ENCODE results near the gene RDH8.

The RDH8 gene

DNA sequence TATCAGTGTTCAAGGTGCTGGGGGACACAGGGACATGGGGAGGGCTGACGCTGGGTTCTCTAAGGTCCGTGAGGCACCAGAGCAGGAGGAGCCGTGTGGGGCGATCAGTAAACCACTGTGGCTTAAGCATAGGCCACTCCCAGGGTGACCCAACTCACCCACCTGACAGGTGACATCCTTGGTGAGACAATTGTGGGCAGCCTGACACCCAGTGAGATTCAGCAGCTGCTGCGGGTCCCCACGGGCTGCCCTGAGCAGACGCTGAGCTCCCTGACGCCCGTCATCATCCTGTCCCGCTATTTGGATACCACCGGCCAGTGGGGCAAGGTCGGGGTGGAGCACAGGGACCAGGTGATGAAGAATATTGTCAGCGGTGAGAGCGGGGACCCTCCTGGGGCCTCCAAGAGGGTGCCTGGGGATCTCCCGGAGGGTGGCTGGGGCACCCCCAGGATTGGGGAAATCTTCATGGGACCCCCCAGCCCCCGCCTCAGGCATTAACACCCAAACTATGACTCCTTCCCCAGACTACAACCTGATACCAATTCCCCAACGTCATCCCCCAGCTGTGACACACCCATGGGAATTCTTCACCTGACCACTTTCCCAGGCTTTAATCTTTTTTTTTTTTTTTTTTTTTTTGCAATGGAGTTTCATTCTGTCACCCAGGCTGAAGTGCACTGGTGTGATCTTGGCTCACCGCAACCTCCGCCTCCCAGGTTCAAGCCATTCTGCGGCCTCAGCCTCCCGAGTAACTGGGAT lies 39.5 kb downstream of the RDH8 start (continued):
- no peak for TF ChIP-seq GLIS3 (CRISPR knock-in tag; IDR thresholded peaks at IDR 0.05)
- no peak for TF ChIP-seq ZC3H10 (CRISPR knock-in tag; IDR thresholded peaks at IDR 0.05)
- TF ChIP-seq ZNF565 (CRISPR knock-in tag; conservative IDR thresholded peaks at IDR 0.05; ENCODE audit: low read depth), result no peak
- no peak for TF ChIP-seq ZFP30 (CRISPR knock-in tag; IDR thresholded peaks at IDR 0.05)

DNA sequence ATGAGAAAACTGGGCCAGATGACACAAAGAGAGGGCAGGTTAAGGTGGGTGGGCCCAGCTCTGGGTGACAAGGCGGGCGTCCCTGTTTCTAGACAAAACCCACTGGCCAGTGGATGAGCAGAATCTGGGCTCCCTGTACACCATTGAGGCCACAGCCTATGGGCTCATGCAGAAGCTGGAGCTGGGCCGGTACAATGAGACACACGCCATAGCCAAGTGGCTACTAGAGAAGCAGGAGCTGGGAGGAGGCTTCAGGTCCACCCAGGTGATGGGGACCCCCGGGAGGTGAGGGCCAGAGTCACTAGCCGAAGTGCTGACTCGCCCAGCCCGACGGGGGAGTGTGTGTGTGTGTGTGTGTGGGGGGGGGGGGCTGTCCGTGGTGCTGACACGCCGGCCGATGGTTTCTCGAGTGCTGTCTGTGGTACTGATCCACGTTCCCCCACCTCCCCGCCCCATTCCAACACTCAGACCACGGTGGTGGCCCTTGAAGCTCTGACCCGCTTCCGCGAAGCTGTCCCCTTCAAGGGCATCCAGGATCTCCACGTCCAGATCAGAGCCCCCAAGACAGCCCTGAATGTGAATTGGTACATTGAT lies 48.5 kb downstream of the RDH8 start:
- TF ChIP-seq OSR1 (CRISPR knock-in tag; IDR thresholded peaks at IDR 0.05), result no peak
- peak; percentile 54 for ATAC-seq

DNA sequence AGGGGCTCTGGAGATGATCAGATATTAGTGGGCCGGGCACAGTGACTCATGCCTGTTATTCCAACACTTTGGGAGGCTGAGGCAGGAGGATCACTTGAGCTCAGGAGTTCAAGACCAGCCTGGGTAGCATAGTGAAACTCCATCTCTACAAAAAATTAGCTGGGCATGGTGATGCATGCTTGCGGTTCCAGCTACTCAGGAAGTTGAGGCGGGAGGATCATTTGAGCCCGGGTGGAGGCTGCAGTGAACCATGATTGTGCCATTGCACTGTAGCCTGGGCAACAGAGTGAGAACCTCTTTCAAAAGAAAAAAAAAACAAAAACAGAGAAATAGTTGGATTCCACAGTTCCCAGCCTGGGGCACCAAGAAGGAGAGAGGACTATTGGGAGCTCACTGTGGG lies 54.9 kb downstream of the RDH8 start:
- no peak for ATAC-seq
- no peak for TF ChIP-seq ZC3H10 (CRISPR knock-in tag; IDR thresholded peaks at IDR 0.05)
- no peak for TF ChIP-seq SNAI2 (CRISPR knock-in tag; IDR thresholded peaks at IDR 0.05)
- TF ChIP-seq ZNF565 (CRISPR knock-in tag; conservative IDR thresholded peaks at IDR 0.05; ENCODE audit: low read depth), result no peak
- no peak for TF ChIP-seq ZFP3 (CRISPR knock-in tag; IDR thresholded peaks at IDR 0.05)
- no peak for TF ChIP-seq ZNF70 (CRISPR knock-in tag; IDR thresholded peaks at IDR 0.05)
- TF ChIP-seq RARB (CRISPR knock-in tag; IDR thresholded peaks at IDR 0.05), result no peak
- no peak for TF ChIP-seq ZNF8 (CRISPR knock-in tag; IDR thresholded peaks at IDR 0.05)
- TF ChIP-seq, protein P1, sequence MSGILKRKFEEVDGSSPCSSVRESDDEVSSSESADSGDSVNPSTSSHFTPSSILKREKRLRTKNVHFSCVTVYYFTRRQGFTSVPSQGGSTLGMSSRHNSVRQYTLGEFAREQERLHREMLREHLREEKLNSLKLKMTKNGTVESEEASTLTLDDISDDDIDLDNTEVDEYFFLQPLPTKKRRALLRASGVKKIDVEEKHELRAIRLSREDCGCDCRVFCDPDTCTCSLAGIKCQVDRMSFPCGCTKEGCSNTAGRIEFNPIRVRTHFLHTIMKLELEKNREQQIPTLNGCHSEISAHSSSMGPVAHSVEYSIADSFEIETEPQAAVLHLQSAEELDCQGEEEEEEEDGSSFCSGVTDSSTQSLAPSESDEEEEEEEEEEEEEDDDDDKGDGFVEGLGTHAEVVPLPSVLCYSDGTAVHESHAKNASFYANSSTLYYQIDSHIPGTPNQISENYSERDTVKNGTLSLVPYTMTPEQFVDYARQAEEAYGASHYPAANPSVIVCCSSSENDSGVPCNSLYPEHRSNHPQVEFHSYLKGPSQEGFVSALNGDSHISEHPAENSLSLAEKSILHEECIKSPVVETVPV (CRISPR knock-in tag; IDR thresholded peaks at IDR 0.05), result no peak
- no peak for TF ChIP-seq ISL1 (CRISPR knock-in tag; IDR thresholded peaks at IDR 0.05)
- no peak for TF ChIP-seq BACH2 (CRISPR knock-in tag; IDR thresholded peaks at IDR 0.05; ENCODE audit: borderline replicate concordance)
- no peak for TF ChIP-seq PPARA (CRISPR knock-in tag; IDR thresholded peaks at IDR 0.05; ENCODE audit: borderline replicate concordance)
- TF ChIP-seq ZFP30 (CRISPR knock-in tag; IDR thresholded peaks at IDR 0.05), result no peak
- TF ChIP-seq TCF4 (CRISPR knock-in tag; IDR thresholded peaks at IDR 0.05; ENCODE audit: borderline replicate concordance), result no peak
- TF ChIP-seq OSR1 (CRISPR knock-in tag; IDR thresholded peaks at IDR 0.05), result no peak

DNA sequence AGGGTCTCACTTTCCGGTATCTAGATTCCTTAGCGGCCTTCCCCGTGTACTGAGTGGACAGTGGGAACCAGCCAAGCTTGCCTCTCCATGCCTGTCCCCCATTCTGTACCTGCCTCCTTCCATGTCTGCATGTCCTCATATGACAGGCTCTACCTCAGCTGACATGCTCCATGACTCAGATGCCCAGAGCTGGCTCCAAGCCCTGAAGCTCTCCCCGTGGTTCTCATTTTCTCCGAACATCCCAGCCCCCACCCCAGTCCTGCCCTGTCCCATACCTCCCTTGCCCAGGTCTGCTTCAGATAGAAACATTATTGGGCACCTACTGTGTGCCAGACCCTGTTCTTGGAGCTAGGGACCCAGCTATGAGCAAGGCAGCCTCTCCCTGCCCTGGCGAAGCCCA lies 55.8 kb downstream of the RDH8 start:
- peak; percentile 61 for ATAC-seq
- TF ChIP-seq ZNF70 (CRISPR knock-in tag; IDR thresholded peaks at IDR 0.05), result no peak

DNA sequence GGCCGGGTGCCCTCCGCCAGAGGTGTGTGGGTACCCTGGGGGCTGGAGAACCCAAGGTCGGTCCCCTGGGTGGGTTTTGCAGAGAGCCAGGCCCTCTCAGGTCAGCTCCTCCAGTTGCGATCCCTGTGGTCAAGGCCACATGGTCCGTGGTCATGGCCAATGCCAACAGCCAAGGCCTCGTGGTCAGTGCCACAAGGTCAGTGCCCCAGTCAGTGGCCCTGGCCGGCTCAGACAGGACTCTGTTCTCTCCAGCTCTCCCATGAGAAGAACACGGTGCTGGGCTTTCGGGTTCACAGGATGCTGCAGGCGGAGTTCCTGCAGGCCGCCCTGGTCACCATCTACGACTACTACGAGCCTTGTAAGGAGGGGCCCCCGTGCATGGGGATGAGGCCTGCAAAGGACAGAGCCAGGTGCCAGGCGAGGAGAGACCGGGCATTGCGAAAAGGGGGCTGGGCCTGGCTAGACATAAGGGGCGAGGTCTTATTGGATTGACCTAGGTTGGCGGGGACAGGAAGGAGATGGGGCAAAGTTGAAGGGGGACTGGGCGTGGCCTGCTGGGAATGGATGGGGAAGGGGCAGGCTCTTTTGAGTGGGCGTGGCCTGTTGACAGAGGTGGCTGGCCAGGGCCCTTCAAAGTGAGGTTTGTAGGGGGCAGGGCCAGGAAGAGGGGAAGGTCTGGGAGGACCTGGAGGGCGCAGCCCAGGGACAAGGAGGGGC lies 57.6 kb downstream of the RDH8 start:
- ATAC-seq, result no peak
- TF ChIP-seq, protein P1 (CRISPR knock-in tag; IDR thresholded peaks at IDR 0.05), result no peak
- TF ChIP-seq ZFP30 (CRISPR knock-in tag; IDR thresholded peaks at IDR 0.05) (no peak), ZNF565 (CRISPR knock-in tag; conservative IDR thresholded peaks at IDR 0.05; ENCODE audit: low read depth) (no peak), ARNTL (CRISPR knock-in tag; IDR thresholded peaks at IDR 0.05; ENCODE audit: borderline replicate concordance, low read depth) (no peak), SNAI2 (CRISPR knock-in tag; IDR thresholded peaks at IDR 0.05) (no peak), ZC3H10 (CRISPR knock-in tag; IDR thresholded peaks at IDR 0.05) (no peak), GLIS3 (CRISPR knock-in tag; IDR thresholded peaks at IDR 0.05) (no peak), ISL1 (CRISPR knock-in tag; IDR thresholded peaks at IDR 0.05) (no peak), PPARA (CRISPR knock-in tag; IDR thresholded peaks at IDR 0.05; ENCODE audit: borderline replicate concordance) (no peak), ZNF70 (CRISPR knock-in tag; IDR thresholded peaks at IDR 0.05) (no peak), CSDC2 (CRISPR knock-in tag; IDR thresholded peaks at IDR 0.05) (no peak), TOX (CRISPR knock-in tag; IDR thresholded peaks at IDR 0.05; ENCODE audit: borderline replicate concordance) (no peak), BACH2 (CRISPR knock-in tag; IDR thresholded peaks at IDR 0.05; ENCODE audit: borderline replicate concordance) (no peak)
- TF ChIP-seq, protein P2, sequence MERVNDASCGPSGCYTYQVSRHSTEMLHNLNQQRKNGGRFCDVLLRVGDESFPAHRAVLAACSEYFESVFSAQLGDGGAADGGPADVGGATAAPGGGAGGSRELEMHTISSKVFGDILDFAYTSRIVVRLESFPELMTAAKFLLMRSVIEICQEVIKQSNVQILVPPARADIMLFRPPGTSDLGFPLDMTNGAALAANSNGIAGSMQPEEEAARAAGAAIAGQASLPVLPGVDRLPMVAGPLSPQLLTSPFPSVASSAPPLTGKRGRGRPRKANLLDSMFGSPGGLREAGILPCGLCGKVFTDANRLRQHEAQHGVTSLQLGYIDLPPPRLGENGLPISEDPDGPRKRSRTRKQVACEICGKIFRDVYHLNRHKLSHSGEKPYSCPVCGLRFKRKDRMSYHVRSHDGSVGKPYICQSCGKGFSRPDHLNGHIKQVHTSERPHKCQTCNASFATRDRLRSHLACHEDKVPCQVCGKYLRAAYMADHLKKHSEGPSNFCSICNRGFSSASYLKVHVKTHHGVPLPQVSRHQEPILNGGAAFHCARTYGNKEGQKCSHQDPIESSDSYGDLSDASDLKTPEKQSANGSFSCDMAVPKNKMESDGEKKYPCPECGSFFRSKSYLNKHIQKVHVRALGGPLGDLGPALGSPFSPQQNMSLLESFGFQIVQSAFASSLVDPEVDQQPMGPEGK (CRISPR knock-in tag; IDR thresholded peaks at IDR 0.05; ENCODE audit: borderline replicate concordance), result no peak
- TF ChIP-seq, protein P3, sequence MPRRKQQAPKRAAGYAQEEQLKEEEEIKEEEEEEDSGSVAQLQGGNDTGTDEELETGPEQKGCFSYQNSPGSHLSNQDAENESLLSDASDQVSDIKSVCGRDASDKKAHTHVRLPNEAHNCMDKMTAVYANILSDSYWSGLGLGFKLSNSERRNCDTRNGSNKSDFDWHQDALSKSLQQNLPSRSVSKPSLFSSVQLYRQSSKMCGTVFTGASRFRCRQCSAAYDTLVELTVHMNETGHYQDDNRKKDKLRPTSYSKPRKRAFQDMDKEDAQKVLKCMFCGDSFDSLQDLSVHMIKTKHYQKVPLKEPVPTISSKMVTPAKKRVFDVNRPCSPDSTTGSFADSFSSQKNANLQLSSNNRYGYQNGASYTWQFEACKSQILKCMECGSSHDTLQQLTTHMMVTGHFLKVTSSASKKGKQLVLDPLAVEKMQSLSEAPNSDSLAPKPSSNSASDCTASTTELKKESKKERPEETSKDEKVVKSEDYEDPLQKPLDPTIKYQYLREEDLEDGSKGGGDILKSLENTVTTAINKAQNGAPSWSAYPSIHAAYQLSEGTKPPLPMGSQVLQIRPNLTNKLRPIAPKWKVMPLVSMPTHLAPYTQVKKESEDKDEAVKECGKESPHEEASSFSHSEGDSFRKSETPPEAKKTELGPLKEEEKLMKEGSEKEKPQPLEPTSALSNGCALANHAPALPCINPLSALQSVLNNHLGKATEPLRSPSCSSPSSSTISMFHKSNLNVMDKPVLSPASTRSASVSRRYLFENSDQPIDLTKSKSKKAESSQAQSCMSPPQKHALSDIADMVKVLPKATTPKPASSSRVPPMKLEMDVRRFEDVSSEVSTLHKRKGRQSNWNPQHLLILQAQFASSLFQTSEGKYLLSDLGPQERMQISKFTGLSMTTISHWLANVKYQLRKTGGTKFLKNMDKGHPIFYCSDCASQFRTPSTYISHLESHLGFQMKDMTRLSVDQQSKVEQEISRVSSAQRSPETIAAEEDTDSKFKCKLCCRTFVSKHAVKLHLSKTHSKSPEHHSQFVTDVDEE (CRISPR knock-in tag; IDR thresholded peaks at IDR 0.05), result no peak
- TF ChIP-seq, protein P4, sequence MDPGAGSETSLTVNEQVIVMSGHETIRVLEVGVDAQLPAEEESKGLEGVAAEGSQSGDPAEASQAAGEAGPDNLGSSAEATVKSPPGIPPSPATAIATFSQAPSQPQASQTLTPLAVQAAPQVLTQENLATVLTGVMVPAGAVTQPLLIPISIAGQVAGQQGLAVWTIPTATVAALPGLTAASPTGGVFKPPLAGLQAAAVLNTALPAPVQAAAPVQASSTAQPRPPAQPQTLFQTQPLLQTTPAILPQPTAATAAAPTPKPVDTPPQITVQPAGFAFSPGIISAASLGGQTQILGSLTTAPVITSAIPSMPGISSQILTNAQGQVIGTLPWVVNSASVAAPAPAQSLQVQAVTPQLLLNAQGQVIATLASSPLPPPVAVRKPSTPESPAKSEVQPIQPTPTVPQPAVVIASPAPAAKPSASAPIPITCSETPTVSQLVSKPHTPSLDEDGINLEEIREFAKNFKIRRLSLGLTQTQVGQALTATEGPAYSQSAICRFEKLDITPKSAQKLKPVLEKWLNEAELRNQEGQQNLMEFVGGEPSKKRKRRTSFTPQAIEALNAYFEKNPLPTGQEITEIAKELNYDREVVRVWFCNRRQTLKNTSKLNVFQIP (CRISPR knock-in tag; IDR thresholded peaks at IDR 0.05; ENCODE audit: borderline replicate concordance, low read depth), result no peak

Measured in SK-N-SH treated with all-trans-retinoic acid at 6 μM for 48 hours (cell line).